Stimulated activated CD4-positive, alpha-beta T cell treated with anti-CD3 and anti-CD28 coated beads, Interleukin-1b, Interleukin-23, amount 100 ng/mL, for 4 hours (primary cell): ENCODE measurements around the gene TARBP2.
"Not testable (repeated sequence)": the region's sequence is repeated elsewhere in the genome, so short reads cannot be mapped to it uniquely, and the experiment has no call there.

Source experiments
- DNase-seq, 2 donors: peaks; one replicate each; pipeline ENCODE4 v3.0.0-alpha.2; 2020; ENCODE audit warnings: low read depth in 2 of 2

Gene TARBP2

DNA sequence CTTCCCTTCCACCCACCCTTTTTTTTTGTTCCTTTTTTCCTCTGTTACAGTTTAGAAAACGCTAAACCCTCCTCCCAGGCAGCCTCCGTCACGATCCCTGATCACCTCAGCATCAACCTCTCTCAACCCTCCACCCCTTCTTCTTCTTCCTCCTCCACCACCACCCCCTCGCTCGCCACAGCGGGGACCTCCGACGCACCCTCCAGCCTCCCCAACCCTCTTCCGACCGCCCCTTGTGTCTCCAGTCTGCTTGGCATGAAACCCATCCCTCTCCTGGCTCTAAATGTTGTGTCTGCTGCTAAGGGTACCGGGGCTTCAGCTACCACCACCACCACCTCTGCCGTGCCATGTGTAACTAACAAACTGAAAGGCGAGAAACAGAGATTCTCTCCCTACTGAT, 26.3 kb upstream of the TARBP2 start:
- DNase-seq = no peak

DNA sequence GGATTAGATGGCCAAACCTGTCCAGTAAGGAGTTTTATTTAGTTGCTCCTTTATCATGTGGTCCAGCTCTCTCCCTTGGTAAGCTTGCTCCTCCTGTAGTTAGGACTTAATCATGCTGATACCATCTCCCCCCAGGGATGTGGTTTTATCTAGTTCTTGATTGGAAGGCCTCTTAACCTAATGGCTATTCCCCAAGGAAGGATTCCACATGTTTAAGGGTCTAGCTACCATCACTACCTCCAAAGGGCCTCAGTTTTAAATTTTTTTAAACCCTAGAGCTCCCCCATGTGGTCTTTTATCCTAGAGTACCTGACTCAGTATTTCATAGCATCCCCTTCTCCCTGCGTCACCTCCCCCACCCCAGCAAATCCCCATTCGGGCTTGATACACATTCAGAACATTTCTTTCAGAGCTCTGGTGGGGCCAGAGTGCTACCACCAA, 24.3 kb upstream of the TARBP2 start:
- no peak for DNase-seq

DNA sequence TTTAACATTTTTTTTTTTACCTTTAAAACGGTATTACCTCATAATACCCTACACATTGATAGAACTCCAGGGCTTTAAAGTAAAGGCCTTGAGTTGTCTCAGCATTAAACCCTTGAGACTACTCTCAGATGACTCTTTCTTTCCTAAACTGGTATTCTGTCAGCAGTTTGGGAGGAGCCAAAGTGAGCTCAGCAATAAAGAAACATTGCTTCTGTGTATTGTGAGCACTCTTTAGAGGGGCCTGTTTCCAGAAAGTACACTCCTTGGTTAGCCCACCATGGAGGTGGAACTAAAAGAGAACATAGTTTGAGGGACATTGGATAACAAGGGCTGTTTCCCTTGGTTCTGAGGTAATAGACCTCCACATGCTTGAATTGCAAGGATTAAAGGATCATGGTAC, 22.2 kb upstream of the TARBP2 start:
- DNase-seq = no peak

DNA sequence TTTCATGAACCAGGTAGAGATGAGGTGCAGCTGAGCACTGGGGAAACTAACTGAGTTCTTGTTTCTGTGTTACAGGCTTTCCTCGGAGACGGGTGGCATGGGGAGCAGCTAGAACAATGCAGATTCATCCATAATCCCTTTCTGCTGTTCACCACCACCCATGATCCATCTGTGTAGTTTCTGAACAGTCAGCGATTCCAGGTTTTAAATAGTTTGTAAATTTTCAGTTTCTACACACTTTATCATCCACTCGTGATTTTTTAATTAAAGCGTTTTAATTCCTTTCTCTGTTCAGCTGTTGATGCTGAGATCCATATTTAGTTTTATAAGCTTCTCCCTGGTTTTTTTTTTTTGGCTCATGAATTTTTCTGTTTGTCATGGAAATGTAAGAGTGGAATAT, 21.8 kb upstream of the TARBP2 start:
- DNase-seq = no peak

DNA sequence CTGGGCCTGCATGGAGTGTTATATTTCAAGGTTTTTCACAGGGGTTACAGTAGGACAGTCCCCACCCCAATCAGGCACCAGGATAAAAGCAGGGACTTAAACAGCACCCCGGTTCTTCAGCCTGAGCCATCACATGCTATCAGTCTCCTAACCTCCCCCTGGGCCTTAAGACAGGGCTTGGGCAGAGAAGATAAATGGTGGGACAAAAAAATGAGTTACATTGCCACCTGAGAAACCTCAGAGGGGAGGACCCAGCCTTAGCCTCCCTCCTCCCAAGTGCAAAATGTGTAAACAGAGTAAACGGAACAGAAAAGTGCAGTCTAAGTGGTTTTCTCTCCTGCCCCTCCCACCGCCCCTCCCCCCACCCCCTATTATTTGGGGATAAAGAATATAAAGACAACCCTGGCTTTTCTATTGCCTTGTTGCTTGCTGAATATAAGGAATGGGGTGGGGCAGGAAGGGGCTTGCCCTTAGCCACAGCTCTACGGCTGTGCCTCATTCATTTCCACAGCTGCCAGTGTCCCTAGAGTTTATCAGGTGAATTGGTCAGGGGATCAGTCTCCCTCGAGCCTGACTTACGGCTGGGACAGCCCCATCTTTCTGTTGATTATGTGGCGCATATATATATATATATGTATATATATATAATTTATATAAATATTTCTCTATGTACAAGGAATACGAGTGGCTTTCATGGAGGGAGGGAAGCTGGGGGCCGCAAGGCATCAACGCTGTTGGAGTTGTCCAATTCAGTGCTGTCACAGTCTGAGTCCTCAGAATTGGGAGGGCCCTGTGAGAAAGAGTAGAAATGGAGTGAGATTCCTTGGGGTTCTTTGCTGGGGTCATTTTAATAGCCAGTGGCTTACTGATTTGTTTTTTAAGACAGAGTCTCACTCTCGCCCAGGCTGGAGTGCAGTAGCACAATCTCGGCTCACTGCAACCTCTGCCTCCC, 20.3 kb upstream of the TARBP2 start:
- no peak for DNase-seq

DNA sequence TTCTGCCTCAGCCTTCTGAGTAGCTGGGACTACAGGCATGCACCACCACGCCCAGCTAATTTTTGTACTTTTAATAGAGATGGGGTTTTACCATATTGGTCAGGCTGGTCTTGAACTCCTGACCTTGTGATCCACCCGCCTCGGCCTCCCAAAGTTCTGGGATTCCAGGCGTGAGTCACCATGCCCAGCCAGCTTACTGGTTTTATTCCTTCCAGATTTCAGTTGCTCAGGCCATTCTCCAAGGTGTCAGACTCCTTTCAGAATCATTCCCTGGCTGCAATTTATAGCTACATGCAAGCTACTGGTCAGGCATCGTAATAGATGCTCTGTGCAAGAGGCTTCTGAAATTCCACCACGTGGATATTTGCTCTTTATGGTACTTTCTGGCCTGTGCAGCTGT, 19.6 kb upstream of the TARBP2 start:
- DNase-seq = not testable (repeated sequence)

DNA sequence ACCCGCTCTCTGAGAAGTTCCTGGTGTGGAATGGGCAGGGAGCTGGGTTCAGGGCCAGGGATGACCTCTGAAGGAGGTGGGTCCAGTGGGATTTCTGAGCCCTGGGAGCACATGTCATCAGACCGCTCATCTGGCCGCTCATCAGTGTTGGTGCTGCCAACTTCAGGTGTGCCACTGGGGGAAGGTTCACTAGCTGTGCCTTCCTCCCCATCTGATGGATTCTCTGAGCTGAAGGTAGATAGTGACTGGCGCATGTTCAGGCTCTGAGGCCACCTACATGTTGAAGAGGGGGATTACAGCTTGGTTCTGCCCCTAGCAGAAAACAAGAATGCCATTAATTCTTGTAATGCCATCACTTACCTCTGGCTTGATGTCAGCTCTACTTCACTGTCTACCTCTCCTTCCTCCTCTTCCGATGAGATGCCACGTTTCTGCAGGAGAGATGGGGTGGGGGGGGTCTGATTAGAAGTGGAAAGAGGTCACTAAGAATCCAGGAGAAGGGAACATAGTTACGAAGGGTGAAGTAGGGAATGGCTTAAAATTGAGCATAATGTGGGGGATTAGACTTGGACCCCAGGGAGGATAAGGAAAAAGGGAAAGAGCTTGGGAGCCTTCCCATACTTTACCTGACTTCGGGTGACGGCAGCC, 19.0 kb upstream of the TARBP2 start:
- no peak for DNase-seq

DNA sequence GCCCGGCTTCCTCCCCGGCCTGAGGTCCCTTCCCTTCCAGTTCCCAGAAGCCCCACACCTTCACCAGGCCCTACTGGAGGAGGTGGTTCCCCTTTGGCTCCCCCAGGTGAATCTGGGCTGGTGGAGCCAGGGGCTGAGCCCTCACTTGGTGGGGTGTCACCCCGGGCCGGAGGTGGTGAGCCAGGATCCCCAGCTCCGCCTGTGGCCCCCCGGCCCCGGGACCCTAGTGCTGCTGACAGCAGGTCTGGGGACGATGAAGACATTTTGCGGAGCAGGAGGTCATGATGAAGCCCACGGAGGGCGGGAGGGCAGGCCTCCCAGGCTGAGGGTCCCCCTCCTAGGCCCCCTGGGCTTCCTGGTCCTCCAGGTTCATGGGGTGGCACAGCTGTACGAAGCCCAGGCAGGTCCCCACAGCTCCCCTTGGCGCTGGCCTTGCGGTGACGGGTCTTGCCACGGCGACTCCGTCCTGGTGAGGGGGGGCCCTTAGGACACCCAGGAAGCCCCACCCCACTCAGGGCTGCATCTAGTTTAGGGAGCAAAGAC, 18.4 kb upstream of the TARBP2 start:
- no peak for DNase-seq

DNA sequence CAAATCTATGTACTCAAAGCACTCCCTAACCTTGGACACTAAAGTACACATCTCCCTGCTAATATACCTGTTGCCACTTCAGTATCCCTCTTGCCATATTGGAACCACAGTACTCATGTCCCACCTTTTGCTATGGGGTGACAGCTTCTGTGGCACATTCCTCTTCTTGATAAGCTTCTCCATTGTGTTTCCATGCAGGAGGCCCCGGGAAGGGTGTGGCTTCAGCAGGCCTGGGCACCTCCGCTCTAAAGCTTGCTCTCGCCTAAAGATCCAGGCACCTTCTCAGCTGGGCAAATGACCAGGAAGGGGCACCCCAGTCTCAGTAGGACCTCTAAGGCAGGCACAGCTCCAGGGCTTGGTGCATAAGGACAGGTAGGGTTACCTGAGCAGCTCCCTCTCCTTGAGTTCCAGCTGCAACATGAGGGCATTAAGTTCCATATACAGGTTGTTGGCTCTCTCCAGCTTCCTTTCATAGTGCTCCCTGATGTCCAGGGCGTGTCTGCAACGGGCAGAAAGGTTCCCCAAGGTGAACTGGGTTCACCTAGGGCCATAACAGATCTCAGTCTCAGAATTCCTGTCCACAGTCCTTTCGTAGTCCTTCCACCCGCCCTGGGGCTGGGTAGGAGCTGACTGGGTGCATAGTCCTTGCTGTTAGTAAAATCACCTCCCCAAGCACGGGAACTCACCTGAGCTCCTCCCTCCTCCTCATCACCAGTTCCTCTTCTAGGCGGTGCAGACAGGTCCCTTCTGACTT, 17.7 kb upstream of the TARBP2 start:
- no peak for DNase-seq

DNA sequence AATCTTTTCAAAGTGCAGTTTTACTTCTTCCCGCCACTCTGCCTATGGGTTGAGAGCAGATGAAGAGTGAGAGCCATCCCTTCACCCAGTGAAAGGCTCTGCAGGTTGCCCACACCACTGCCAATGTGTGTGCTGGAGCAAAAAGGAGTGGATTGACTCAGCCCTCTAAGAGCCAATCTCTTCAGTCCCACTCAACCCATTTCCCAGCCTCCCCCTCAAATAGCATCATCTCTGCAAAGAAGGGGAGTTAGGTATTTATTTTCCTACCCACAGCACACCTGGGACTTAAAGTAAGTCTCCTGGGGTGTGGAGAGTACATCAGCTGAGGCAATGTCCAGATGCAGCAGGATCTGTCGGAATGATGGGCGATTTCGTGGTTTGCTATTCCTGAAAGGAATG, 17.1 kb upstream of the TARBP2 start:
- DNase-seq = no peak

DNA sequence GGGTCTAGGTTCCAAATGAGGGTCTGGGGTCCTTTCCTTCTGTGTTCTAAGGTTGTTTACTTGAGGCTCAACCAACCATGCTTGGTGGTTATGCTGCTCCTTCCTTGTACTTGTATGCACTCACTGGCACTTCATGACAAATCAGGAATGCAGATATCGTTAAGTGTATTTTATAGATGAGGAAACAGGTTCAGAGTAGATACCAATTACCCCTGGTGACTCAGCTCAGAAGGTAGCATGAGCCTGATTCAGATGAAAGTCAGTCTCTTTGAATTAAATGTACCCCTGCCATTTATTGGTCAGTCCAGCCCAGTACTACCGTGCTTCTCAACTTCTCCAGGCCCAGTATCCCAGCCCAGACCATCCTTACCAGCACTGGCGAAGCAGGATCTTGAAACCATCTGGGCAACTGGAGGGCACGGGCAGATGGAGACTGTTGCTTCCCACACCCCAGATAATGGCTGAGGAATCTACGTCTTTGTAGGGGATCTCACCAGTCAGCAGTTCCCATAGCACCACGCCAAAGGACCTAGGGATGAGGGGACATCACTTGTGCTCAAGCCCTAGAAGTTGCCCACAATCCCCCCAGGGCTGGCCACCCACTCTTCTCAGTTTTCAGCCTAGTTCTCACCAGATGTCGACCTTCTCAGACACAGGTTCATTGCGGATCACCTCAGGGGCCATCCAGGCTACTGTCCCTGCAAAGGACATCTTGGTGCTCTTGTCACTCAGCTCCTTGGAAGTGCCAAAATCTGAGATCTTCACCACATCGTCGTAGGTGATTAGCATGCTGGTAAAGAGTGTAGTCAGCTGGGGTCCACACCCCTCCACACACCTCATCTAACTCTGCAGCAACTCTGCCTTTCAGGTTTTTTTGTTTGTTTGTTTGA, 16.2 kb upstream of the TARBP2 start:
- no peak for DNase-seq

DNA sequence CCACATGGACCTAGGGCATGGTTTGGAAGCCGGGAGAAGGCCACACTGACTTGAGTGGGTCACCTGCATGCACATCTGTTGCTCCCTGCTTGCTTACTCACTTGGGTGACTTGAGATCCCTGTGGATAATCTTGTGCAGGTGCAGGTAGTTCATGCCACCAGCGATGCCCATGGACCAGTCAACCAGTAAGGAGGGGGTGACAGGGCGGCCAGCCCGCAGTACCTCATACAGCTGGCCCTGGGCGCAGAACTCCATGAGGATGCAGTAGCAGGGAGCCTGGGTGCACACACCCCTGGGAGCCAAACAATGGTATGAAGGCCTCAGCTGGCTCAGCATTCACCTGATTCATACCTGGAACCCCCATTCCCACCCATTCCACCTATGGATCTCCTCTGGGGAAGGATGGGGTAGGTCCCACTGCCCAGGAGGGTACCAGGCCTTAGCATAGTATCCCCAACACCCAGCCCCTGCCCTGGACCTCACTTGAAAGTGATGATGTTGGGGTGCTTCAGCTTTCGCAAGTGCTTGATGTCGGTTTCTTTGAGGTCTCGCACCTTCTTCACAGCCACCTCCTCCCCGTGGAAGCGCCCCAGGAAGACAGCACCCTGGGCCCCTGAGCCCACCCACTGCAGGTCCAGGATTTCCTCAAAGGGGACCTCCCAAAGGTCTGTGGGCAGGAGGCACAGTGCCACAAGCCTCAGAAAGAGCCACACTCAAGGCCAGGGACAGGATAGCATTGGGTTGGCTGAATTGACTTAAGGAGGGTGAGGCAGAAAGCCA, 14.9 kb upstream of the TARBP2 start:
- no peak for DNase-seq

DNA sequence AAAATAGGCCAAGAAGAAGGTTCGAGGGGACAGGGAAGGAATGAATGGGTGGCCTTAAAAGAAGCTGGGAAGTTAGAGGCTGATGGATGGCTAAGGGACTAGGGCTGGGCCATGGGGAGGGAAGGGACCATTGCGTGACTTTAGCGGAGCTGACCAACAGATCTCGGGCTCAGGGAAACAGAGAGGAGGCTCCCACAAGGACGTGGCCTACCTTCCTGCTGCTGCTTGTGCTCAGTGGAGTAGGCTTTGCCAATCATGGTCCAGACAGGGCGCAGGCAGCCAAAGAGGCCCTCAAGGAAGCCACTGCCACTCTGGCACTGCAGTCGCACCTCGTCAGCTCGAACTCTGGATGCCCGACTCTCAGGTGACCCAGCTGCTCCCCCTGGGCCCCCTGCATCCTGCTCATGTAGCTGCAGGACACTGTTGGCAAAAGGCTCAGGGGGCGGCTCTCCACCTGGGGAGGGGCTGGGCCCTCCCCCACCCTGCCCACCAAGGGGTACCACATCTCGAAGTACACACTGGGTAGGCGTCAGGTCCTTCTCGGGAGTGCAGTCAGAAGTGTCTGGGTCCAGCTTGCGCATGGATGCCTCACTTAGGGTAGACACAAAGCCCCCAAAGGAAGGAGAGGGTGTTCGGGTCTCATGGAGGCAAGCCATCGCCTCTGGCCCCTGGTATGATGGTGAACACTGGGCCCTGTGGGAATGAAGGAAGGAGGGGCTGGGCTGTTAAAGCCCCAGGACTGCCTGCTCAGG, 14.2 kb upstream of the TARBP2 start:
- no peak for DNase-seq

DNA sequence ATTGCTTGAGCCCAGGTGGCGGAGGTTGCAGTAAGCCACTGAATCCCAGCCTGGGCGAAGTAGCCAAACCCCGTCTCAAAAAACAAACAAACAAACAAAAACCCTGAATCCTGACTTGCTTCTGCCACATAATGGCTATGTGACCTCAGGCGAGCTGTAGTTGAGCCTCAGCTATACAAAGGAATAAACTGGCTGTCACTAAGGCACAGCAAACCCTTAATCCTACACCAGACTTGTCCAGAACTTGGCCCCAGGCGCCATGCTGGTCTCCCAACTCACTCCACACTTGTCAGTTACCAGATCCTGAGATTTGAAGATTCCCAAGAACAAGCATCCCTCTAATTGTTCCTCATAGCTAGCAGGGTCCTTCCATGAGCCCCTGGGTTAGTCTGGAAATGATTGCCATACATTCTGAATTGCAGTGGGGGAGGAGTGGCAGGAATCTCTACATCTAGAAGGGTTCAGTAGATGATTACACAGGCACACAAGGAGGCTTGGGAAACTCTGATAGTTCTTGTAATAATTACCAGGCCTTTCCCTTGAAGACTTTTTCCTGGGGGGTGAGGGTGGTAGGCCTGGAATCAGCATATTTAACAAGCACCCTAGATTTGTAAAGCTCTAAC, 11.7 kb upstream of the TARBP2 start:
- no peak for DNase-seq

DNA sequence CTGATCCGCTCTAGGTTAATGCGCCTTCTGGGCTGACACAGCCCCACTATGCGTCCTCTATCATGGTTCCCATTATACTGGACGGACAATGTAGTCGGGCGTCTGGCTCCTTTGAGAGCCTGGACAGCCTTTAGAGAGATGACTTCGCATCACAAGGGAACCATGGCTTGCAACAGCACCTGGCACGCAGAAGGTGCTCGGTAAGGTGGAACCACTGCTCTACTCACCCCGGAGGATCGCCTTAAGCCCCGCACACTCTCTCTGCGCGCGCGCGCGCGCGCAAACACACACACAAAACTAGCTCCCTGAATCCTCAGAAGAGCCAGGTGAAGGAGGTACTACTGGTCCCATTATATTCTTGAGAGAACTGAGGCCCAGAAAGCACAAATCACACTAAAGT, 8.9 kb upstream of the TARBP2 start:
- DNase-seq = no peak

DNA sequence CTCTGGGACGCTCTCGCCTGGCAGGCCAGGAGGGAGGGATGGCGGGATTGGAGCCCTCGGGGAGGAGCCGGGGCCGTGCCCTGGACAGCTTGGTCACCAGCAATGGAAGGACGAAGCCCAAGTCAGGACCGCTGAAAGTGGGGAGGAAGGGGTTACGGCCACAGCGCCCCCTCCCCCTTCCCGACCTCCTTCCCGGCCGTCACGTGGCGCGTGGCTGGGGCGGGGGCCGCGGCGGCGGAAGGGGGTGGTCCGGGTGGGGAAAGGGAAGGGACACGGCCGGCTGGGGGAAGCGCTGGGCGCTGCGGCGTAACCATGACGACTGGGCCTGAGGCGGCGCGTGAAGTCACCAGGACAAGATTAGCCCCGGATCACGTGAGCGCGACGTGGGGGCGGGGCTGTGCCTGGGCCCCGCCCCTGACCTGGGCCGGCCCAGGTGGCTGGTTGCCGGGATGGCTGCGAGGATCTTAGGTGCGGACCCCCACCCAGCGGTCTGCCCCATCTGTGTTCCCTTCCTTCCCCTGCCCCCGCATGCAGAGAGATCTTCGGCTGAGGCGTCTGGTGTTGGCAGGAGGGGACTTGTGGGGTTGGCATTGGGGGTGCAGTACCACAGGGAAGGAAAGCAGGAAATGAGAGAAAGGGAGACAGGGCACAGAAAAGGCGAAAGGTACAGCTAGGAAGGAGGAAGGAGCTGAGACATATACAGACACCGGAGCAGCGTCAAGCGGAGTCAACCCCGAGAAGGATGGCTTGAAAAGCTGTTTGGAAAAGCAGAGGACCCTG, 8.1 kb upstream of the TARBP2 start:
- peak; percentile 75 to 86 for DNase-seq

DNA sequence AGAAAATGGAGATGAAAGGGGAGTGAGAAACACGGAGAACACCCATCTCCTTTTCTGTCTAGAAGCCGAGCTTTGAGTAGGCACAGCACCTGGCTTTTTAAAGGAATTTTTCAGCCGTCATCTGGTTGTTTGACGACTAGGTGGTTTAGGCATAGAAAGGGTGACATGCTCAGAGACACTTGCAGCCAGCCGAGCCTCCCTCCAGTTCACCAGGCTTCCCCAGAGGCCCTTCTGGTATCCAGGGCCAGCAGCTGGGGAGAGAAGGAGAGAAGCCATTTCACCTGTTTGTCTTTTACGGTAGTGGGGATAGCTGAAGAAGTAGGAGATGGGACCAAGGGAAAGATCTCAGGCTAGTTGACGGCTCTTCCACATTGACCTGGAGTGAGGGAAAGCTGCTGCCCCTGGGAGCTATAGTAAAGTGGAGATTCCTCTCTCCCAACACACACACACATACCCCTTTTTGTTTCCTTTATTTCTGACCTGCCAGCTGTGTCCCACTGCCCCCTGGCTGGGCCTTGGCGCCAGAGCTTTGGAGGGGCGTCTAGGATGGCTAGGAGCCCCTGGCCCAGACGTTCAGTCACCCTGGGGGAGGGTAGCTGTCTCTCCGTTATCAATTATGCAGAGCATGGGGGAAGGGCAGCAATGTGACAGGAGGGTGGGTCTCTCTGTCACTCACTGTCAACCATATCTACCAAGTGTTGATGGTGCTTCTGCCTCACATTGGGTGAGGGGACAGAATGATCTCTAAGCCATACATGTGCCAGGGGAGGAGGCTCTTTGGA, 7.3 kb upstream of the TARBP2 start:
- no peak for DNase-seq
